KOPT-K1 (cell line): ENCODE measurements around the gene CTBP1.

Experiments
- H3K27ac ChIP-seq: fragments of 200-600 bp; sonication (generic); 2 replicates; pipeline ENCODE4 v1.5.1; 2016; ENCODE audit warnings: antibody characterized with exemption, mild to moderate bottlenecking, low read depth, low read length; ENCODE audit not compliant: poor library complexity, severe bottlenecking
- H3K36me3 ChIP-seq: fragments of 200-600 bp; sonication (generic); 2 replicates; pipeline ENCODE4 v1.5.1; 2017; ENCODE audit warnings: antibody characterized with exemption, mild to moderate bottlenecking, low read length, moderate library complexity; ENCODE audit not compliant: insufficient read depth
- H3K9me3 ChIP-seq: fragments of 200-600 bp; sonication (generic); 2 replicates; pipeline ENCODE4 v1.5.1; 2017; ENCODE audit warnings: antibody characterized with exemption, low read length, mild to moderate bottlenecking; ENCODE audit not compliant: insufficient read depth, poor library complexity, severe bottlenecking

CTBP1 gene

DNA sequence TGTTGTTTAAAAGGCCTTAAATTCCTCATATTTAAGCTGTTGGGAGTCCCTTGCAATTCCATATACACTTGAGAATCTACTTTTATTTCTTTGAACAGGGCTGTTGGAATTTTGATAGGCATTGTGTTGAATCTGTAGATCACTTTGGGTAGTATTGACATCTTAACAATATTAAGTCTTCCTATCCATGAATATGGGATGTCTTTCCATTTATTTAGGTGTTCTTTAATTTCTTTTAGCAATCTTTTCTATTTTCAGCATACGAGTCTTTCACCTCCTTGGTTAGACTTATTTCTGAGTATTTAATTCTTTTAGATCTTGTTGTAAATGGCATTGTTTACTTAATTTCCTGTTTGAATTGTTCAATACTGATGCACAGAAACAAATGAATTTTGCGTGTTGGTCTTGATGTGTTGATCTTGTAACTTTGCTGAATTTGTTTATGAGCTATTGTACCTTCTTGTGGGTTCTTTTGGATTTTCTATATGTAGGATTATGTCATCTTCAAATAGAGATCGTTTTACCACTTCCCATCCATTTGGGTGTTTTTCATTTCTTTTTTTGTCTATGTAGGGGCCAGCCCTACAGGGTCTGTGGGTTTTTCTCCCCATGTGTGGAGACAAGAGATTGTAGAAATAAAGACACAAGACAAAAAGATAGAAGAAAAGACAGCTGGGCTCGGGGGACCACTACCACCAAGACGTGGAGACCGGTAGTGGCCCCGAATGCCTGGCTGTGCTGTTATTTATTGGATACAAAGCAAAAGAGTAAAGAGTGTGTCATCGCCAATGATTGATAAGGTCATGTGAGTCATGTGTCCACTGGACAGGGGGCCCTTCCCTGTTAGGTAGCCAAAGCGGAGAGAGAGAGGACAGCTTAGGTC lies 18.2 kb upstream of the CTBP1 start:
- peaks cover 13% of the 10 kb centered on the region for H3K9me3 ChIP-seq
- no peaks in the 10 kb centered on the region for H3K36me3 ChIP-seq
- peak overlapping the region; percentile 15 for H3K27ac ChIP-seq

DNA sequence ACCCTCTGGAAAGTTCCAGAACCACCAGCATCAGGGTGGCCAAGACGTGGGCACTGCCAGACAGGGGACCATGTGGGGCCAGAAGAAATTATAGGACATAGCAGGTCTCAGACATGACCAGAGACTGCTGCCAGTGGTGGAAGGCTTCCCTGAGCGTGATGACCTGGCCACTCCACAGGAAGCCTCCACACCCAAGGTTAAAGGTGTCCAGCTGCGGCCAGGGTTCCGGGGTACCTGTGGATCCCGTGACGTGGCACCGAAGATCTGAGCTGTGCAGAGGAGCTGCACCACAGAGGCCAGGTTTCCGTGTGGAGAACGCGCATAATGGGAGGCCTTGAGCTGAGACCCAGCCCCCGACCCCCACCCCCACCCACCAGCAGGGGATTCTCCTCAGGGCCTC lies 16.4 kb upstream of the CTBP1 start:
- H3K9me3 ChIP-seq: peaks cover 13% of the 10 kb centered on the region
- H3K27ac ChIP-seq: no peak overlapping the region
- H3K36me3 ChIP-seq: no peaks in the 10 kb centered on the region

- no peak overlapping the region for H3K27ac ChIP-seq
- H3K9me3 ChIP-seq: peaks cover 13% of the 10 kb centered on the region
Observed at GRCh38 chr4:1264942-1265341, 16.0 kb upstream of the CTBP1 start.

DNA sequence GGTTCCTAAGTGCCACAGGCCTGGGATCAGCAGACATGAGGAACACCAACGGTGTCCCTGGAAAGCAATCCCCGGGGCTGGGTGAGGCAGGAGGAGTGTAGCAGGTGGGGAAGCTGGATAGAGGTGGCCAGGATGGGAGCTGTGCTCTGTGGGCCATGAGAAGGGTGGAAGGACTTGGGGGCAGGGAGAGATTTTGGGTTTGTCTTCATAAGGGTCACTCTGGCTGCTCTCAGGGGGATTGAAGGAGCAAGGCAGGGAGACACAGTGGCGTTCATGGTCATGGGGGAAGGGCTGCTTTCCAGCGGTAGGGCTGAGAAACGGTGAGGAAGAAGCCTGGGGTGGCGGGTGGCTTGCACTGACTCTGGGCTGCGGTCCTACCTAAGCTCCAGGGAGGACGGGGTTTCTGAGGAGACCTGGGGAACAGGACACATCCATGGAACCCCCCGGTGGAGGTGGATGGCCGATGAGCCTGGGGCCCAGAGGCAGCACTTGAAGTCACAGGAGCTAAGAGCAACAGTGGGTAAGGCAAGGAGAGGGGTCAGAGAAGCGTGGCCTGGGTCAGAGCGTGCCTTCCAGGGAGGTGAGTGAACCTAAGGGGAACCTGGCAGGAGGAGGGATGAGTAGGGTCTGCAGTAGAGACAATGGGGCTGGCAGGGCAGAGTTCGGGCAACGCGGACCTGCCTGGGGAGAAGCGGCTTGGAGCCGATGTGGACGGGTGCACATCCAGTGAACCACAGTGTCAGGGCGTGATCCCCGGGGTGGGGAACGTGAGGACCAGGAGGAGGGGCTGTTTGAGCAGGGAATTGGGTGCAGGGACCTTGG lies 12.4 kb upstream of the CTBP1 start:
- H3K36me3 ChIP-seq: no peaks in the 10 kb centered on the region
- H3K27ac ChIP-seq: no peak overlapping the region
- peaks cover 18% of the 10 kb centered on the region for H3K9me3 ChIP-seq

More at GRCh38 chr4:1264942-1265341, 16.0 kb upstream of the CTBP1 start:
- no peaks in the 10 kb centered on the region for H3K36me3 ChIP-seq

DNA sequence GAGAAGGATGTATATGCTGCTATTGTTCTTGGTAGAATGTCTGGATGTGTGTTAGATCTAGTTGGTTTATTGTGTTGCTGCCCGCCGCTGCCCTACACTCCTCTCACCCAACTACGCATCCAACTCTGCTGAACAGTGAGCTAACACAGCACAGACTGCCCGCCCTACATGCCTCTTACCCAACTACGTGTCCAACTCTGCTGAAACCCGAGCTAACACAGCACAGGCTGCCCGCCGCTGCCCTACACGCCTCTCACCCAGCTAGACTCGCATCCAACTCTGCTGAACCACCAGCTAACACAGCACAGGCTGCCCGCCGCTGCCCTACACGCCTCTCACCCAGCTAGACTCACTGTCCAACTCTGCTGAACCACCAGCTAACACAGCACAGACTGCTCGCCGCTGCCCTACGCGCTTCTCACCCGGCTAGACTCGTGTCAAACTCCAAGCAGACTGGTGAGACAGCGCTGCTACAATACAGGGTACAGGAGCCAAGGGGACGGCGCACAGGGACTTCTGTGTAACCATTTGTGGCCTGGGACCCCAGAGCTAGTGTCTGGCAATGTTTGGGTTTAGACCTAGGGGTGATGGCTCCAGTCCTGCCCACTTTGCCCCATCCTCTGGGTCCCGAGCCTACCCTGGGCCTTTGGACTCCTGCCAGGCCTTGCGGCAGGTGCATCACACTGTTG lies 11.6 kb upstream of the CTBP1 start:
- Histone ChIP-seq H3K9me3 (peaks cover 18% of the 10 kb centered on the region), H3K36me3 (no peaks in the 10 kb centered on the region), H3K27ac (no peak overlapping the region)

GRCh38 chr4:1259966-1260365 lies 11.0 kb upstream of the CTBP1 start:
- Histone ChIP-seq H3K36me3 (no peaks in the 10 kb centered on the region), H3K27ac (no peak overlapping the region), H3K9me3 (peaks cover 24% of the 10 kb centered on the region)

DNA sequence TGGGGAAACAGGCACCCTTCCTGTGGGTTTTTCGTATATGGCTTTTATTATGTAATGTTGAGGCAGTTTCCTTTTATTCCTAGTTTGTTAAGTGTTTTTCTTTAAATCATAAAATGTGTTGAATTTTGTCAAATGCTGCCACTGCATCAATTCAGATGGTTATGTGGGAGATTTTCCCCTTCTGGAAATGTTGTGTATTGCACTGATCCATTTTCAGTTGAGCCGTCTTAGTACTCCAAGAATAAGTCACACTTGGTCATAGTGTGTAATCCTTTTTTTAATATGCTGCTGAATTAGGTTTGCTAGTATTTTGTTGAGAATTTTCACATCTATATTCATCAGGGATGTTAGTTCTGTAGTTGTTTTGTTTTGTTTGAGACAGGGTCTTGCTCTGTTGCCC lies 9.5 kb upstream of the CTBP1 start:
- Histone ChIP-seq H3K36me3 (0 out of 2 replicates have a peak, but pooled peaks cover 1% of the 10 kb centered on the region), H3K27ac (no peak overlapping the region), H3K9me3 (peaks cover 39% of the 10 kb centered on the region)

GRCh38 chr4:1255699-1256098 lies 6.8 kb upstream of the CTBP1 start:
- H3K27ac ChIP-seq: no peak overlapping the region
- peaks cover 66% of the 10 kb centered on the region for H3K9me3 ChIP-seq
- H3K36me3 ChIP-seq: peaks cover 27% of the 10 kb centered on the region

DNA sequence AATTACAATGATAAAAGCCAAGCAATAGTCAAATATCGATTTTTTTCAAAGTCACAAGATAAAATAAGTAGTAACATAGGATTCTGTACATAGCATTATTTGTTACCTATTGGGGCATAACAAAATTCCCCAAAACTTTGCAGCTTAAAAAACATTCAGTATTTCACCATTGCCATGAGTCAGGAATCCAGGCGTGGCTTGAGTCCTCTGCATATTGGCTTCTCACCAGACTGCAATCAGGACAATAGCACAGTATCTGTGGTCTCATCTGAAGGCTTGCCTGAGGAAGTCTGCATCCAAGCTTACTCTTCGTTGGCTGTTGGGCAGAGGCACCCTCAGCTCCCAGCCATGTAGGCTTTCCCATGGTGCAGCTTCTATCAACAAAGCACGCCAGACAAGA lies 6.2 kb upstream of the CTBP1 start:
- Histone ChIP-seq H3K27ac (no peak overlapping the region), H3K9me3 (peaks cover 70% of the 10 kb centered on the region), H3K36me3 (peaks cover 27% of the 10 kb centered on the region)

DNA sequence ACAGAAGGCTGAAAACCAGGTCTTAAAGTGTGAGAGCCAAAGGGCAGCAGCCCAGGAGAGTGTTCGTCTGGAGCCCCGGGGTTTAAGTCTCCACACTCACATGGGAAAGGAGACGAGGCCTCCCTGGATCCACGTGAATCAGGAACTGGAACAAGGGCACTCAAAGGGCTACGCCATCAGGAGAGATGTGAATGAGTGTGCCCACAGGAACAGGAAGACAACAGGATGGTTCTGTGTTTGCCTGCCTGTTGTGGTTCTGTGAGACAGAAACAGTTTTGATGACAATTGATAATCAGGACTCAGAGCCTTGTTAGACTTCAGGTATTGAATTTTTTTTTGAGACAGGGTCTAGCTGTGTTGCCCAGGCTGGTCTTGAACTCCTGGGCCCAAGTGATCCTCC lies 4.9 kb upstream of the CTBP1 start:
- Histone ChIP-seq H3K9me3 (peaks cover 70% of the 10 kb centered on the region), H3K27ac (no peak overlapping the region)

GRCh38 chr4:1252928-1253492 lies 4.1 kb upstream of the CTBP1 start:
- Histone ChIP-seq H3K36me3 (peaks cover 27% of the 10 kb centered on the region), H3K9me3 (peaks cover 63% of the 10 kb centered on the region), H3K27ac (no peak overlapping the region)

More for the DNA sequence above, 4.9 kb upstream of the CTBP1 start:
- peaks cover 27% of the 10 kb centered on the region for H3K36me3 ChIP-seq

GRCh38 chr4:1251773-1252066 lies 2.8 kb upstream of the CTBP1 start:
- H3K27ac ChIP-seq: no peak overlapping the region
- H3K36me3 ChIP-seq: peaks cover 27% of the 10 kb centered on the region
- H3K9me3 ChIP-seq: peaks cover 52% of the 10 kb centered on the region

DNA sequence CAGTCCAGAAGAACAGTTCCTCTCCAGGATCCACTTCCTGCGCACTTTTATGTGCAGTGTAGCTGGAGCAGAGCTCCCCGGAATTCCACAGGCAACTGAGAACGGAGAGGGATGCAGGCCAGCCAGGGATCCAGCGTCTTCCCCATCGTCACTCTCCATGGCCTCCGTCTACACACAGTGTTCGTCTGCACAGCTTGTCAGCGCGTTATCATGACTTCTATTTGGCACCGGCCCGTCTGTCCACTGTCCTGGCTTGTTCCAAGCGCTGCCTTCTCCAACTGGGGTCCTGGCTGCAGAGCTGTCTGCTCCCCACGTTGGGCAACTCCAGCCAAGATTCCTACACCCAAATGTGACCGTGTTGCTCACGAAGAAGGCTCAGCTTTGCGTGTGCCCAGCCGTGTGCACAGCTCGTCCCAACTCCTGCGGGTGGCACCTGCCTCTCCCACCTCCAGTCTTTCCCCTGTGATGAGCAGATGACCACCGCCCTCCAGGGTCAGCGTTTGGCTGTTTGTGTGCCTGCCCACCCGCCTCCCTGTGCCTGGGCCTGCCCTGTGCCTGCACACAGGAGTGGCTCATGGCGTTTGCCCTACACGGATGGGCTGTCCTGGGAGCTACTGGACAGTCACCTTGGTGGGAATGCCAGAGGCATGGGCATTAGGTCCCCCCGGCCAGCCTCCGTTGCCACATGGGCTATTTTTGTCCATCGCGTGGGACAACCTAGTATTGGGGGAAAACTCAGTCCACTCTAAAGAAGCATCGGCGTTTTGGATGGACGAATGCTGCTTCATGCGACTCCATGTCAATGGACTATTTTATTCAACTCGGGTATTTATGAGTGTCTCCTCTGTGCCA lies 2.2 kb upstream of the CTBP1 start:
- Histone ChIP-seq H3K27ac (no peak overlapping the region), H3K9me3 (peaks cover 52% of the 10 kb centered on the region), H3K36me3 (peaks cover 31% of the 10 kb centered on the region)

GRCh38 chr4:1250527-1250812 lies 1.5 kb upstream of the CTBP1 start:
- Histone ChIP-seq H3K9me3 (peaks cover 51% of the 10 kb centered on the region), H3K27ac (peak overlapping the region; percentile 98)

More at GRCh38 chr4:1250527-1250812, 1.5 kb upstream of the CTBP1 start:
- H3K36me3 ChIP-seq: peaks cover 35% of the 10 kb centered on the region
